ENCODE measurements around the gene C10orf67.

The C10orf67 gene

GRCh38 chr10:23195846-23196600 lies 148.6 kb downstream of the C10orf67 start:
- DNase-seq: no peak

DNA sequence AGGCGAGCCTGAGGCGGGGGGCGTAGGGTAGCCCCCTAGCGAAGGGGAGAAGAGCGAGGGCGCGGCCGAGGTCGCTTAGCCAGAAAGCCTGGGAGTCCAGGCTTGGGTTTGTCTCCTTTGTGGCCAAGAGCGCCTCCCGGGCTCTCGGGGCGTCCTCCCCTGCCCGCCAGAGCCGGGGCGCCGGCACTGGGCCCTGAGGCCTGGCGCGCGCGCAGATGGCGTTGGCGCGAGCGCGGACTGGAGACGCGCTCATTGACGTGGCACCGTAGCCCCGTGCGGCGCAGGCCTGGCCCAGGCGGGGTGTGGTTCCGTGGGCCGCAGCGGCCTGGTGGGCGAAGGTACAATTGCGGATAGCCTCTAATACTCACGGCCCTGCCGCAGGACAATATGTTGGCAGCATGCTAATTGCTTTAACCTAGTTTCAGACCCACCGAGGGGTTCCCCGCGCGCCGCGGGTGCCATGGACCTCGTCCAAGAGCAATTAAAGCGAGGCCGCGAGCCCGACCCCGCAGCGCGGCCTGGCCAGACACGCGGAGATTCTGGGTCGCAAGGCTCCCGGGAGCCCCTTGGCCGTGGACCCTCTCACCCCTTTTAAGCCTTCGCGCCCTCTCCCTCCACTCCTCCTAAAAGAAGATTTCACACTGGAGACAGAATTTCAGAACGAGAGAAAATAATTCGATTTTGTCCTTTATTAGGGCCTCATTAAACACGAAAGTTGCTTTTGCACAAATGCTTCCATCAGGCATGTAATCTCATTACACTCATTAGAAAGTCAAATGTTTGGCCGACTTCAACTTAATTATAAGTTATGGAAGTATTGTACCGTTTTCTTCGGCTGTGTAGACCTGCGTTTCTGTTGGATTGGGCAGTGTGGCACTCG lies 149.4 kb downstream of the C10orf67 start:
- DNase-seq: peak in 1 of 5 experiments; percentile 18

GRCh38 chr10:23194471-23194965 lies 150.1 kb downstream of the C10orf67 start:
- DNase-seq: no peak

GRCh38 chr10:23193435-23194074 lies 151.0 kb downstream of the C10orf67 start:
- no peak for DNase-seq

- peak in 1 of 5 experiments; percentile 46 for DNase-seq
These were observed 151.7 kb downstream of the C10orf67 start for GRCh38 chr10:23192712-23193434.

DNA sequence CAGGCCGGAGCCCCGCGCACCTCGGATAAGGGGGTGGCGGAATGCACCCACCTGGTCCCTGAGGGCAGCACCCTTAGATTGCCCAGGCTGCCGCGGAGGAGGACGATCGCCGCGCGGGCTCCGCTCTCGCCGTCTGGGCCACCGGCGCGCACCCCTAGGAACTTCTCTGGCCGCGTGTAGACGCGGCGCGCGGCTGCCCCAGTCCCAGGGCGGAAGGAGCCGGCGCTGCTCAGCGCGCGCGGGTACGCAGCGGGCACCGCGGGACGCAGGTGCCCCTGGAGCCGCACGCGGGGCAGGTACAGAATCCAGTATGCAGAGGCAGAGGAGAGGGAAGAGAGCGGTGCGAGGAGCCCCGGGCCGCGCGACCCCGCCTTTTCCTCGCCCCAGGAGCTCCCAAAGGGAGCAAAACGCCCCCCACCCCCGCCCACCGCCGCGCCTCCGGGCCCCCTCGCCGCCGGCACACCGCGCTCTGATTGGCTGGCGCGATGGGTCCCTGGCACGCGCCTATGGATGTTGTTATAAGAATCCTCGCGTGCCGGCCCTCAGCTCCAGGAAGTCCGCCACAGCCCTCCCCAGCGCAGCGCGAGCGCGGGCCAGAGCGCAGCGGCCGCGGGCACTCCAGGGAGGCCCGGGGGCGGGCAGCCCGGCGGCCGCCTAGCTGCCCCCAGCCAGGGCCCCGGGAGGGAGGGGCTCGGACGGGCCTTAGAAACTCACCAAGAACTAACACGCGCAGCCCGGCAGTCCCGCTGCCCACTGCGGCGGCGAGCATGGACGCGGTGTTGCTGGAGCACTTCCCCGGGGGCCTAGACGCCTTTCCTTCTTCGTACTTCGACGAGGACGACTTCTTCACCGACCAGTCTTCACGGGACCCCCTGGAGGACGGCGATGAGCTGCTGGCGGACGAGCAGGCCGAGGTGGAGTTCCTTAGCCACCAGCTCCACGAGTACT lies 152.6 kb downstream of the C10orf67 start, which contains the start of gene PTF1A:
Gene PTF1A, plus strand, starts transcription at position 549 of the 948 bp plus-strand sequence. Its CDS starts 219 bp downstream, at position 768.
- peak in 1 of 5 experiments; percentile 38 for DNase-seq

DNA sequence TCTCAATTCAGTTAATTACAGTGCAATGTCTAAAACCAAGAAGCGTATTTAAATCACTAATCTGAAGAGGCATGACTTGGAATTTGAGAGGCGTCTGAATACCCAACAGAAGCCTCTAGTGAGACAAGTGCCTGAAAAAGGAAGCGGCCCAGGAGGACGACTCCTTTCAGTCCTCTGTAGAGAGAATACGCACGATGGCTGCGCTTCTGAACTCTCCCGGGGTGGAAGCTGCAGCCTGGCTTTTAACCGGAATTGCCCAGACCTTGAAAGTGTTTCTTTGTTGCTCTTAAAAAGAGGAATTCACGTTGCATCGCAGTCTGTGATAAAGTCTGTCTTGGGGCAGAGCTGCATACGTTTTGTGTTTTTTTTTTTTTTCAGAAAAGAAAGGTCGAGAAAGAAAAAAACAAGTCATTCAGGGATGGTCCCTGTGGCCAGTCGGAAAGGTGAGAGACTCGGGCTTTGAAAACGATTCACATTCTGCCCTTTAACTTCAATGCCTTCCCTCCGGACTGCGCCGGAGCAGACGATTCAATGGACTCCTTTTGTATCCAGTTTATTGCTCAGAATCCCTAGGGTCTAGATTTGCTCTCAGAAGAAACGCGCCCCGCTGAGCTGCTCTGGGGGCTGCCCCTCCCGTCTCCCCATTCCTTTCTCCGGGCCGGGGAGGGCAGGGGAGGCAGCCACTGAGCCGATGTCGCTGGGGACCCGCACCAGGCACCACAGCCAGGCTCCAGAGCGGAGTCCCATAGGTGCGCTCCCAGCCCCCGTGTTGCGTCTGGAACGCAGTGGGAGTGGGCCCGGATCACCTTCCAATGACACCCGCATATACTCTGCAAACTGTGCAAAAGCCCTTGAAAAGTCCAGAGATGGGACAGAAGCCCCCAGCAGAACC lies 153.5 kb downstream of the C10orf67 start:
- DNase-seq: no peak

DNA sequence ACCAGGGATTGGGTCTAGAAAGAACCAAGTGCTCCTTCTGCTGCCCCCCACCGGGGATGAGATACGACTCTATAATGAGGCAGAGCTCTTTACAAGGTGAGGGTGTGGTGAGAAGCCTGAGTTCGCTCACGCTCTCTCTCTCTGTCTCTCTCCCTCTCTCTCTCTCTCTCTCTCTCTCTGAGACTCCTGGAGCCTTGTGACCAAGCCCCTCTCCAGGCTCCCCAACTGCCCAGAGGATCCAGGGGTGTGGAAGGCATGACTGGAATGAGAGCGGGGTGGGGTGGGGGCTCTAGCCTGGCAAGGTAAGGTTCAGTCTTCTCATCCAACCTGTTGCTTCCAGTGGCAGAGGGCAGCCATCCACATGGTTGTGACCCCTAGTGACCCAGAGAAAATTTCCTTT lies 155.6 kb downstream of the C10orf67 start:
- no peak for DNase-seq

- DNase-seq: no peak
These were observed 157.4 kb downstream of the C10orf67 start for GRCh38 chr10:23187155-23187554.

- no peak for DNase-seq
These were observed 157.9 kb downstream of the C10orf67 start for GRCh38 chr10:23186697-23187096.

- DNase-seq: no peak
These were observed 158.4 kb downstream of the C10orf67 start for GRCh38 chr10:23186178-23186577.

DNA sequence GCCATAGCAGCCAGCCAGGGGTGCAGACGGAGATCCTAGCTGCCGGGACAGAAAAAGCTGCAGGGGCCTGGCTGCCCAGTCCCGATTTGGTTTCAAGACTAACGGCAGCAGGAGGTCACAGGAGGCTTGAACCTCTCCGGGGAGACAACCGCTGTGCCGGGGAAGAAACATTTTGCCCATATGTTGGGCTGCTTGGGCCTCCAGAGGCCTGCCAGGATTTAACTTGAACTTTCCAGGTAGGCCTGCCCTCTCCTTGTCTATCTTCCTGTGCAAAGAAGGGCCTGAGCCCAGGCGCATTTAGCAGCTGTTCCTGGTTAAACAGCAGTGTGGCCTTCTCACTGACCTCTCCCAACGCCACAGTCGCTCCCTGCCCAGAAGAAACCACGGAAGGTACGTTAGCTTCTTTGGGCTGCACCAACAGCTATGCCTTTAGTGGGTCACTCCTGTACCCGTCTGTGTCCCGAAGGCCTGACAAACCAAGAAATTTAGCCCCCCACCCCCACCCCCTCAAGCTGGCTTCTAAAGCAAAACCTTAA lies 169.6 kb downstream of the C10orf67 start:
- DNase-seq: no peak

DNA sequence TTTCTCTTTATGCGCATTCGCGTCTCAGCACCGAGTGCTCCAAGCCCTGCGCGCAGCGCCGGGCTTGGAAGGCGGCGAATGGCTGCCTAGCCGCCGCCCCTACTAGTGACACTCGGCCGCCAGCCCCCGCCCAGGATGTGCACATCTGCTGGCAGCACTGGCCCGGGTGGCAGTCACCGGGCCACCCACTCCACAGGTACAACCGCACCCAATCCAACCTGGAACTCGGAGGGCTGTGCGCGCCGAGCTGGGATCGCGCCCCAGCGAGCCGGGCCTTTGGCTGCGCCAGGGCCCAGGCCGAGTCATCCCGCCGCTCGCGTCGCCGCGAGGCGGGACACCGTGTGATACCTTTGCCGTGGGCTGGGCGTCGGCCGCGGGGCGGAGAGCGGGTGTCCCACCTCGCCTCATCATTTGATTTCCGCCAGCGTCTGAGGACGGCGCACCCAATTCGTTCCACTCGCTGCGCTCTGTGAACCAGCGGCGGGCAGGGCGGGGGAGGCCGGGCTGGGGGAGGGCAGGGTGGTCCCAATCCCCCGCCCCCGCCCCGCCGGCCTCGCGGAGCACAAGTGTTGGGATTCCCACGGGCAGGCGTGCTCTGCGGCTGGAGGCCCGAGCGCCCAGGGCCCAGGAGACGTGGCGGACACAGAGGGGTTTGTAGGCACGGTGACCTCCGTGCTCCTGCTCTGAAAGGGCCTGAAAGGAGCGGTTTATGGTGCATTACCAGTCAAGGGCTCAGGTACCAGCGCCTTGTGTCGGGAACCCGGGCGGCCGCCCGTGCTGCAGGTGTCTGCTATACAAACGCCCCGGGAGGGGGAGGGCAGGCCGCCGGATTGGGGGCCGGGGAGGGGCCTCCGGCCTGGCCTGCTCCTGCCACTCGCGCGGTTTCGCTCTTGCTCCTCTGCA lies 170.3 kb downstream of the C10orf67 start:
- no peak for DNase-seq

DNA sequence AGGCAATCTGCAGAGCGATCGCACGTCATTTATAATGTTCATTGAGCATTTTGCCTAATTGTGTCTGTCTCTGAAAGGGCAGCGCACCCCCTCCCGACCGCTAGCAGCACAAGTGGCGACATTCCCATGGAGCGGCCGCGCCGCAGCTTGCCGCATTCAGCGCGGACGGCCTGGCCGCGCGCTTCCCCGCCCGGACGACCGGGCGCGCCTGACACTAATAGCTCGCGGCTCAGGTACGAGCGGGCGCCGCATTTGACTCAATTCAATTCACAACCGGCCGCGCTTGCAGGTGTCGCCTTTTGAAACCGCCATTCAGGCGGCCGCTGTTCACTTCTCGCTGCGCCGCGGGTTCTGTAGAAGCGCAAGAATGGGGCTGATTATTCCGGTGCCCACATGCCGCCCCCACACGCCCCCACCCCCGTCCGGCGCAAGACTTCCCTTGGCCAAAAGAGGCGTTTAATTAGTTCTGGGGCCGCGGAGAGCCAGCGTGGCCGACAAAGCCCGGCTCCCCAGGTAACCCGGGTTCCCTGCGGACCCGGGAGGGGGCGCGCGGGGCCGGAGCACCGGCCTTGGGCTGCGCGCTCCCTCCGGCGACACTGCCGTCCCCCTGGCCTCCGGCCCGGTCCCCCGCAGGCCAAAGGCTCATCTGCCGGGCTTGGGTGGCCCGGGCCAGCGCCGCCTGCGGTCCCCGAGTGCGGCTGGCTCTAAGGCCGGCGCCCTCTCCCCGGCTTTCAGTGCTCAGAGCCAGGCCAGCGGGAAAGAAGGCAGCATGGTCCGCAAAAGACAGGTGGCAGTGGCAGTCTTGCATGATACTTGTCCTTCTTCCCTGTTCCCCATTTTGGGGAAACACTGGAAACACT lies 171.2 kb downstream of the C10orf67 start:
- no peak for DNase-seq

- DNase-seq: no peak
These were observed 172.0 kb downstream of the C10orf67 start for GRCh38 chr10:23172429-23173213.

- DNase-seq: no peak
These were observed 173.2 kb downstream of the C10orf67 start for GRCh38 chr10:23171232-23171876.
